Endothelial cell of umbilical vein (primary cell): Measurements from ENCODE around the gene SNX25. TPM values are rescaled to one million over a fixed set of nuclear protein-coding genes. Genes with fewer than 3 reads are reported as not detected.
"Not testable (repeated sequence)": the region's sequence is repeated elsewhere in the genome, so short reads cannot be mapped to it uniquely, and the experiment has no call there.

Source experiments
- BruUV-seq: library from RNA; stranded (reverse); fragments of 400-500 nt; replicated peaks from 2 replicates; lab custom pipeline; 2021; lab: Mats Ljungman, UMichigan
- CTCF ChIA-PET: fragments of 300-600, 350-600 bp; sonication (Branson Sonifier 250); formaldehyde crosslinking; loops from one replicate; lab custom pipeline; 2021; ENCODE audit warnings: antibody characterized with exemption, inconsistent platforms; lab: Charles Lee
- POLR2A ChIA-PET: fragments of 300-600, 350-600 bp; sonication (Branson Sonifier 250); formaldehyde crosslinking; loops from one replicate; lab custom pipeline; 2021; ENCODE audit warnings: antibody characterized with exemption, inconsistent platforms; lab: Charles Lee
- DNase-seq: peaks from one replicate; pipeline ENCODE4 v3.0.0-alpha.2; 2011; ENCODE audit warnings: low read depth, low spot score
- FAIRE-seq: peaks from 2 replicates; lab custom pipeline; 2011; peaks lifted over from hg19 to GRCh38; lab: Jason Lieb, UNC
- H2AFZ ChIP-seq: 2 replicates; pipeline ENCODE4 v1.6.0; 2012; ENCODE audit warnings: low read depth, low read length, control low read depth, inconsistent platforms
- H3K27ac ChIP-seq: 2 replicates; pipeline ENCODE4 v1.5.1; 2011; ENCODE audit warnings: low read depth, mild to moderate bottlenecking, control low read depth, low read length, moderate library complexity; ENCODE audit not compliant: insufficient read depth
- H3K27me3 ChIP-seq, 2 experiments: 2 replicates each; pipeline versions ENCODE4 v1.6.0 to v1.6.1; 2011; ENCODE audit warnings: low read length in 2 of 2, mixed read lengths in 1 of 2; ENCODE audit not compliant: control insufficient read depth in 2 of 2, insufficient read depth in 2 of 2
- H3K36me3 ChIP-seq, 2 experiments: 2 replicates in 1 of 2; 3 replicates in 1 of 2; pipeline ENCODE4 v1.5.1; 2011; ENCODE audit warnings: low read length in 2 of 2, mild to moderate bottlenecking in 1 of 2, moderate library complexity in 1 of 2; ENCODE audit not compliant: control insufficient read depth in 2 of 2, insufficient read depth in 2 of 2; ENCODE audit errors: extremely low read depth in 1 of 2
- H3K4me1 ChIP-seq: 3 replicates; pipeline ENCODE4 v1.5.1; 2011; ENCODE audit warnings: mild to moderate bottlenecking, low read length; ENCODE audit not compliant: control insufficient read depth, insufficient read depth; ENCODE audit errors: extremely low read depth
- H3K4me2 ChIP-seq: 2 replicates; pipeline ENCODE4 v1.6.1; 2011; ENCODE audit warnings: low read length, control low read depth, mixed read lengths; ENCODE audit not compliant: insufficient read depth
- H3K4me3 ChIP-seq, 3 experiments: fragments of 200-600 bp in 1 of 3; sonication (generic), shearing (Covaris generic) in 1 of 3; replicated peaks in 1 of 3; 2 replicates each; pipeline ENCODE4 v1.5.1; 2011 to 2016; ENCODE audit warnings: control low read depth in 3 of 3, low read length in 3 of 3, mild to moderate bottlenecking in 2 of 3, inconsistent platforms in 1 of 3, low read depth in 1 of 3, moderate library complexity in 1 of 3; ENCODE audit not compliant: insufficient read depth in 1 of 3
- H3K79me2 ChIP-seq: 2 replicates; pipeline ENCODE4 v1.6.0; 2012; ENCODE audit warnings: low read length, inconsistent platforms; ENCODE audit not compliant: control insufficient read depth, insufficient read depth
- H3K9ac ChIP-seq: replicated peaks from 2 replicates; pipeline ENCODE3; 2011; ENCODE audit warnings: low read length, control low read depth; ENCODE audit not compliant: insufficient read depth; ENCODE audit errors: extremely low read depth
- H3K9me1 ChIP-seq: replicated peaks from 3 replicates; pipeline ENCODE4 v1.6.0; 2011; ENCODE audit warnings: mild to moderate bottlenecking, low read length; ENCODE audit not compliant: control insufficient read depth, insufficient read depth; ENCODE audit errors: extremely low read depth
- H3K9me3 ChIP-seq: replicated peaks from 2 replicates; pipeline ENCODE4 v1.5.1; 2012; ENCODE audit warnings: low read length, inconsistent platforms; ENCODE audit not compliant: control insufficient read depth, insufficient read depth
- H4K20me1 ChIP-seq: replicated peaks from 2 replicates; pipeline ENCODE3; 2011; ENCODE audit warnings: mild to moderate bottlenecking, low read length; ENCODE audit not compliant: control insufficient read depth, insufficient read depth; ENCODE audit errors: extremely low read depth
- JUN ChIP-seq: IDR thresholded peaks from 2 replicates; pipeline ENCODE4 v1.6.1; 2011; ENCODE audit warnings: borderline replicate concordance, low read depth; ENCODE audit not compliant: insufficient read length, insufficient read depth
- POLR2A ChIP-seq: IDR thresholded peaks from 2 replicates; pipeline ENCODE4 v1.6.1; 2012; ENCODE audit warnings: low read depth, mild to moderate bottlenecking, control low read depth, low read length
- POLR2AphosphoS5 ChIP-seq: IDR thresholded peaks from 2 replicates; pipeline ENCODE4 v1.6.1; 2012; ENCODE audit warnings: low read depth, mild to moderate bottlenecking, control low read depth, low read length, moderate library complexity; ENCODE audit not compliant: insufficient read depth
- dilution Hi-C: fragments of 300-500 bp; cut with MboI; formaldehyde crosslinking; loops from one replicate; pipeline ENCODE4 v1.15.0; 2019; ENCODE audit warnings: low sequenced_read_pairs; ENCODE audit not compliant: extremely low pct_ligation_motif_present
- intact Hi-C: fragments of 100-400 bp; cut with micrococcal nuclease; formaldehyde crosslinking; loops from one replicate; pipeline ENCODE4 v1.10.0; 2022
- polyA plus RNA-seq, 4 experiments: library from polyadenylated mRNA; depleted of rRNA in 3 of 4; stranded (reverse) in 3 of 4; unstranded in 1 of 4; fragments of >200 nt; gene quantifications; 2 replicates each; pipeline versions ENCODE4 v1.2.1 to v1.2.3, GENCODE V29; 2011 to 2012; ENCODE audit warnings: missing spikeins in 1 of 4
- total RNA-seq: library from RNA; stranded (reverse); gene quantifications from 2 replicates; pipeline ENCODE4 v1.2.3, GENCODE V29; 2021

The SNX25 gene
- total and polyA plus RNA-seq, 2 donors (not counting 3 experiments of a cell fraction or from before 2014, with no cell fraction given), result 6.6 to 16.1 TPM

GRCh38 chr4:185209852-185210101, 379 bp downstream of the SNX25 start:
- peak; percentile 1 for TF ChIP-seq POLR2A
- Histone ChIP-seq H2AFZ (peak overlapping the region; percentile 62), H3K4me3 (peak overlapping the region in 2 of 3 experiments; percentile 67 to 88), H3K4me1 (peaks cover 26% of the 10 kb centered on the region), H3K9ac (peak overlapping the region; percentile 84), H3K27ac (peak overlapping the region; percentile 51), H3K79me2 (peaks cover 40% of the 10 kb centered on the region)
- H3K4me2 ChIP-seq, FAIRE-seq, POLR2A ChIA-PET, H3K9me1 ChIP-seq, H3K36me3 ChIP-seq, BruUV-seq, H3K27me3 ChIP-seq, H3K9me3 ChIP-seq, dilution Hi-C loops, H4K20me1 ChIP-seq, DNase-seq: not testable (repeated sequence)
- intact Hi-C loops, result loop anchor here (1.0 to 10.0 kb wide), 9 partner anchors 38 to 1705 kb away; partner anchors contain the start of genes ANKRD37, CCDC110, ING2 and SLC25A4
- CTCF ChIA-PET, result interaction anchor here (0.7 to 2.2 kb wide), 8 partner anchors 26 to 388 kb away, joined by 3 to 8 read pairs (median 4); partner anchors contain the start of genes LRP2BP and UFSP2

GRCh38 chr4:185210102-185210981, 944 bp downstream of the SNX25 start:
- intact Hi-C loops, result loop anchor here (1.0 to 5.0 kb wide), 5 partner anchors 37 to 186 kb away; partner anchors contain the start of genes ANKRD37 and SLC25A4
- no TSS peak for BruUV-seq
- H3K79me2 ChIP-seq, result peaks cover 43% of the 10 kb centered on the region
- peak overlapping the region; percentile 51 for H3K27ac ChIP-seq
- TF ChIP-seq JUN (no peak), POLR2AphosphoS5 (peak; percentile 7)
- no peaks in the 10 kb centered on the region for H3K36me3 ChIP-seq
- CTCF ChIA-PET, result interaction anchor here (0.7 to 2.2 kb wide), 8 partner anchors 26 to 387 kb away, joined by 3 to 8 read pairs (median 4); partner anchors contain the start of genes LRP2BP and UFSP2
- DNase-seq (peak; percentile 67), FAIRE-seq (no peak)
- dilution Hi-C loops, result no loop called here
- peak overlapping the region; percentile 84 for H3K4me2 ChIP-seq
- peak overlapping the region; percentile 84 for H3K9ac ChIP-seq
- no peaks in the 10 kb centered on the region for H4K20me1 ChIP-seq
- H3K9me1 ChIP-seq, result no peaks in the 10 kb centered on the region
- H3K4me3 ChIP-seq, result peak overlapping the region; percentile 67 to 90 (median 88)
- H3K4me1 ChIP-seq, result peaks cover 23% of the 10 kb centered on the region
- POLR2A ChIA-PET, result interaction anchor here (0.6 kb wide), 1 partner anchor 325 kb away, joined by 4 read pairs; the partner anchor contains the start of gene PDLIM3
- H2AFZ ChIP-seq, result peak overlapping the region; percentile 62
- no peaks in the 10 kb centered on the region for H3K9me3 ChIP-seq
- H3K27me3 ChIP-seq, result no peaks in the 10 kb centered on the region
